ENCODE measurements around the gene SLC34A3.

SLC34A3 gene

GRCh38 chr9:137278721-137279711 is 48.3 kb downstream of the SLC34A3 start:
- DNase-seq: no peak

GRCh38 chr9:137279741-137280473 is 49.2 kb downstream of the SLC34A3 start:
- DNase-seq: no peak

- no peak for DNase-seq
Measured at GRCh38 chr9:137280474-137281344, 50.0 kb downstream of the SLC34A3 start.

- DNase-seq: no peak
Measured at GRCh38 chr9:137281345-137282116, 50.8 kb downstream of the SLC34A3 start.

Data from activated CD4-positive, alpha-beta T cell treated with anti-CD3 and anti-CD28 coated beads for 48 hours (primary cell).